ENCODE data around the gene PDE11A.

The PDE11A gene

DNA sequence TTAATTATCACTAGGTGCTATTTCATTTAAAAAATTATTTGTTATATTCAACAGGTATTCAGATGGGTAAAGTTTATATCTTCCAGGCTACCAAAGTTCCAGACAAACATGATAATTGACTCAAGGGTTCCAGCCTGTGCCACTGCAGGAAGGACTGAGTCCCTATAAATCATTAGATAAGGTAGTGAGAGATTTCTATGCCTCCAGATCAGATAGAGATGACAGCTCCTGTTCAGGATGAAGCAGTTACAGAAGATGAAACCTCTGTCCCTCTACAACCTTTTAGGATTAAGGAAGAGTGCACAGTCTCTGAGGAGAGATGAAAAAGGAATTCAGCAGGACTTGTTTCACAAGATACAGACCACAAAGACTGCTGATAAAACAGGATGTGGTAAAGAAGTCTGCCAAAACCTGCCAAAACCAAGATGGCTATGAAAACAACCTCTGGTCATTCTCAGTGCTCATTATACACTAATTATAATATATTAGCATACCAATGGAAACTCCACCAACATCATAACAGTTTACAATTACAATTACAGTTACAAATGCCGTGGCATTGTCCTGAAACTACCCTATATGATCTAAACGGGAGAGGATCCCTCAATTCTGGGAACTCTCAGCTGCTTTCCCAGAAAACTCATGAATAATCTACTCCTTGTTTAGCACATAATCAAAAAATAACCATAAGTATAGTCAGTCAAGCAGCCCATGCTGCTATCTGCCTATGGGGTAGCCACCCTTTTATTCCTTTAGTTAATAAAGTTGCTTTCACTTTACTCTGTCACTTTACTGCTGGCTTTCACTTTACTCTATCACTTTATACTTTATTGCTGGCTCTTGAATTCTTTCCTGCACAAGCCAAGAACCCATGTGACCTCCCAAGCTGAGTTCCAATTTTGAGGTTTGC, 288.5 kb downstream of the PDE11A start:
- no peak for DNase-seq (ENCODE audit: extremely low spot score, insufficient read length, low read depth)
- peak; percentile 33 for FAIRE-seq

DNA sequence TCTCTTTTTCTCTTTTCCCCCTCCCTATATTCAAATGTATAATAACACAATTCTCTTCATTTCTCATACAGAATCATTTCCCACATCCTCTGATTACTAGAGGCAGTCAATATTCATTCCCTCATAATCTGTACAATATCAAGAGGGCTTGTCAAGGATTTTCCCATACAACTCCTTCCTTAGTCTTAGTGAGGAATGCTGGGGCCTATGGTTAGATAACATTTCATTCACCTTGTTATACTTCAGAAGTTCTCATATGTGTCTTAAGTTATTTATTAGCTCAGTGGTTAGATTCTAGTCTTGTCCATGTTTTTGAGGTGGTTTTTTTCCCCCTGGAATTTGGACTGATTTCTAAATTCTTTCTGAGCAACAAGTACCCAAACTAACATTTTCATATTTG, 289.5 kb downstream of the PDE11A start:
- FAIRE-seq (no peak), DNase-seq (ENCODE audit: extremely low spot score, insufficient read length, low read depth) (no peak)

DNA sequence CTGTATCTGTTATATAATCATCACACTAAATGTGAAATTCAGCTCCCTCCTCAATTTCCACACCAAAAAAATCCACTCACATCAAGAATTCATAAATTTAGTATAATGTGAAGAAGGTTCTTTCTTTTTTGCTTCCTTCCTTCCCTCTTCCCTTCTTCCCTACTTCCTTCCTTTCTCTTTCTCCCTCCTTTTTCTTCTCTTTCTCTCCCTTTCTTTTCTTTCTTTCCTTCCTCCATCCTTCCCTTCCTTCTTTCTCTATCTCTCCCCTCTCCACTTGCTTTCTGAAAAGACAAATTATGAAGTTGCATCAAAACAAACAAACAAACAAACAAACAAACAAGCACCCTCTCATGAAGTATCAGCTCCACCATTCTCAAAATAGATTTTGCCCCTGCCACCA, 290.0 kb downstream of the PDE11A start:
- FAIRE-seq, result no peak
- no peak for DNase-seq (ENCODE audit: extremely low spot score, insufficient read length, low read depth)

DNA sequence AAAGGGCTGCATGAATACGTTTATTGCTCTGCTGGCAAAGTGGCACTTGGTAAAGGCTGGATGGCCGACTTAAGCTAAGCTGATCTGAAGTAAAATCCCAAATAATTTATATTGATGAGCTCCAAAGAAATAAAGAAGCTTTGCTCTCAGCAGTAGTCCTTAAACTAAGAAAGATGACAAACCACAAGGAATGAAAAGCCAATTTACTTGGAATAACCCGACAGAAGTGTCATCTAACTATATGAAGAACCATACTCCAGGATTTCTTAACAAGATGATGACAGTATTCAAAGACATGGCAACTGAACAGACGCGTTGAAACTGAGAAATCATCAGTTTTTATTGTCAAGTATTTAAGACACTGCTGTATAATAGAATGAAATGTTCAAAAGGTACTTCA, 294.1 kb downstream of the PDE11A start:
- FAIRE-seq, result no peak
- DNase-seq (ENCODE audit: extremely low spot score, insufficient read length, low read depth), result no peak

DNA sequence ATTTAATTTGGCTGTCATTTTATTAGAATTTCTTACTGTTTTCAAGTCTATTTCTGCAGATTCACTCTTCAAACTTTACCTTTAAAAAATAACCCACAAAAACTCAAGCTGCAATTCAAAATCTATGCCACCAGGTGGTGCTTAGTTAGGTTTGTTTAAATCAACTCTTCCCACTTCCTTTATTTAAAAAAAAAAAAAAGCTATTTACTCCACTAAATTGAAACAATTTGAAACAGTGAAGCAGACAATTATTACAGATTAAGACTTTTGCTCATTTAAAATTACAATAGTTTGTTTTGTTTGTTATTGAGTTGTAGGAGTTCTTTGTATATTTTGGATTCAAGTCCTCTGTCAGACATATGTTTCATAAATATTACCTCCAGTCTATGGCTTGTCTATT, 300.0 kb downstream of the PDE11A start:
- FAIRE-seq (peak; percentile 36), DNase-seq (ENCODE audit: extremely low spot score, insufficient read length, low read depth) (no peak)

DNA sequence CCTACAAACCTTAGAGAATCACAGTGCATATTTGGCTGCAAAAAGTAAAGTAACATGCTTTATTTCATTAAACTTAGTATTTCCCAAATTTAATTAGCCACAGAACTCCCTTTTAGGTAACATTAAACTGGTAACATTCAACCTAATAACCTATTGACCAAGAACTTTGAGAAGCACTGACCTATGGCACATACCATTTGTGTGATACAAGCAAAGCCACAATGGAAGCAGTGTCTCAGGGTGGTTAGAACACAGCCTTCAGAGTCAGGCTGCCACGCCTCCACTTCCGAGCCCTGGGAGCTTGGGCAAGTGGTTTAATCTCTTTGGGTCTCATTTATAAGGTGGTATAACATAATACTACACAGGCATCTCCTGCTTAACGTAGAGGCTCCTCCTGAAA, 301.4 kb downstream of the PDE11A start:
- DNase-seq (ENCODE audit: extremely low spot score, insufficient read length, low read depth), result no peak
- FAIRE-seq, result no peak

DNA sequence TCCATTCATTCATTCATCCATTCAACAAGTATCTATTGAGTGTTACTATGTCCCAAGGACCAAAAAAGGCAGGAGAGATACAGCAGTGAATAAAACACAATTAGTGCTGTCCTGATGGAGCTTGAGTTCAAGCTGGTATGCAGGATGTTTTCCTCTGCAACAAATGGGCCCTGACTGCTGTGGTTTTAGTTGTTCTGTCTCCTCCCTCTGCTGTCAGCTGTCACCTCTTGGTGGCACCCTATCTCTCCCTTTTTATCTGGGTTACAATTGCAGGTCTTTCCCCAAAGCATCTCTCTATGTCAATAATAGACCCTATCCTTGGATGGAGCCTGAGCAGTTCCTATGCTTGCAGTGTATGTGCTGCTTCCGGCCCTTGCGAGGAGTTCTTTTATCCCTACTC, 304.8 kb downstream of the PDE11A start:
- DNase-seq (ENCODE audit: extremely low spot score, insufficient read length, low read depth) (no peak), FAIRE-seq (no peak)

DNA sequence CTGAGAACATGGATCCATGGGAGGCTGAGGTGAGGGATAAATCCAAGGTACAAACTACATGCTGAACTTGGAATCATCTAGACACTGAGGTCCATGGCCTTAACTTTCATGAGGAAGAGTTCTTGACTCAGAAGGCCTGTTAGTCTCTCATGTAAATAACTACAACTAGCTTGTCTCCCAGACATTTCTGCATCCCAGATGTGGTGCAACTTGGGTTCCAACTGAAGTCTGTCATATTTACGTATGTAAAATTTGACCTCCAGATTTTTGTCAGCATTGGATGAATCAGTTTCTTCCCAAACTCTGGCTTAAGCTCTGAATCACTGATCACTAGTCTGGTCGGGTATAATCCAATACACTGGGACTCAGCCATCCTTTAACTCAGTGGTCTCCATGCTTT, 306.9 kb downstream of the PDE11A start:
- DNase-seq (ENCODE audit: extremely low spot score, insufficient read length, low read depth), result no peak
- no peak for FAIRE-seq

DNA sequence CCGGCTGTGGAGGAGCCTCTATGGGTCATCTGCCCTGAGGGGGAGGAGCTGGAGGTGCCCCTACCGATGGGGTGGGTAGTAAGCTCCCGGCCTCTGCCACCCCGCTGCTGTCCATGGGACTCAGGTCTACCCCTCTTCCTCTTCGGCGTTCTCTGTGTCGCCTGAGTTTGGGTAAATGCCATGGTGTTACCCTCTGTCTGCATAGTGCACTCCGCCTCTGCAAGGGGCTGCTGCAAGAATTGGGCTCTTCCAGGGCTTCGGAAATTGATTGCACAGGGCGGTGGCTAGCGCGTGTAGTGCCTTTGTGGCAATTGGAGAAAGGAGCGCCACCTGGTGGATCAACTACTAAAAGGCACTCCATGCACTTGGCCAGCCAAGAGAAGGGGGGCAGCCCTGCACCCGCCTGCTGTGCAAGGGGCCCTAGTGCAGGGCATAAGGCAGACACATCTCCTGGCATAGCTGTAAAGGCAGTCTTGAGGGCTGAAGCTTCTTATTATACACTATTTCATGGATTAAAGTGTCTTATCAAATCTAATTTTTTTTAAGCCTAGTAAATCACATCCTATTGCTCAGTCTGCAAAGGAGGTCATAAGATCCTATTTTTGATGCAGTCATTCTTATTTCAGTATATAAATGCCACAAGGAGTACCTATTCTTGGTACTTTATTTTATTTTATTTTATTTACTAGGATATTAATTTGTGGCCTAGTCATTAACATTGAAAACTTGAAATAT, 308.9 kb downstream of the PDE11A start:
- DNase-seq (ENCODE audit: extremely low spot score, insufficient read length, low read depth), result peak; percentile 49
- peak; percentile 73 for FAIRE-seq

DNA sequence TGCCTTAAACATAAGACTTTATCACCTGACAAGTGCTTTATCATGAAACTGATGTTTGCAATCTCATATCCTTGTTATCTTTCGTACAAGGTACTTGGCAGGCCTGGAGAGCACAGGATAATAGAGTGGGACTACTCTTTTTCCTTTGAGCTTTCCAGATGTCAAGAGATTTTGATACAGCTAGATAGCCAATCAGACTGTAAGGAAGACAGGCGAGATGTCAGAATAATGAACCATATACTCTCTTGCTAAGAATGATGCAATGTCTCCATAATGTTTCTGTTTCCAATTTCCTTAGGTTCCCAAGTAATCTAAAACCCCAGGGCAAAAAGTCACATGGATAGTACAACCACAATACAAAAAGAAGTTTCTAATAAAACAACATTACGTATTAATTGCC, 313.1 kb downstream of the PDE11A start:
- DNase-seq (ENCODE audit: extremely low spot score, insufficient read length, low read depth), result no peak
- no peak for FAIRE-seq

DNA sequence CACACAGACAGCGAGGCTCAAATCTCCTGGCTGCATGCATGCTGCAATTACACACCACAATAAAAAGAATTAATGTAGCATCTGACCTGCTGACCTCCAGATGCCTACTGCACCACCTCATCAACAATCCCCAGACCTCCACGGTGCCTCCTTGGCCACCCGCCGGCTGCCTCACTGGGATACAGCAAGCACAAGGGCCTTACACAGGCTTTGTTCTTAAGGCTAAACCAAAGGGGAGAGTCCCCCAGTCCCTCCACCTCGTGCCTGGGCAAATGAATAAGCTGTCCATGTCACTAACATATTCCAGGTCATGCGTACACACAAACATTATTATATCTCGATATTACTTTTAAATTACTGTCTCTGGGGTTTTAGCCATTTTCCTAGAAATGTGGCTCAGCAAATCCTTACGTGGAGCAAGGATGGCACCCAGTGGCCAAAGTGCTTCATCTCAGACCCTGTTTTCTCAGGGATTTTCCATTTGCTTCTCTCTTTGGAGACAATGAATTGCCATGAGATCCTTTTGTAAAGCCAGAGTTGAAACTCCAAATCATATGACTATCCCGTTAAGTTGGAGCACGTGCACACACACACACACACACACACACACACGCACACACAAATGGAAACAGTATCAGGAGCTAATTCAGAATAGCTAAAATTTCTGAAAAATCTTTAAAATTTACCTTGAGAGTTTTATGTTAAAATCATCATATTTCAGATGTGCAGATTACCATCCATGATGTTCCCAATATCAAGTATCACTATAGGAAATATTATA, 313.8 kb downstream of the PDE11A start:
- FAIRE-seq (no peak), DNase-seq (ENCODE audit: extremely low spot score, insufficient read length, low read depth) (no peak)

DNA sequence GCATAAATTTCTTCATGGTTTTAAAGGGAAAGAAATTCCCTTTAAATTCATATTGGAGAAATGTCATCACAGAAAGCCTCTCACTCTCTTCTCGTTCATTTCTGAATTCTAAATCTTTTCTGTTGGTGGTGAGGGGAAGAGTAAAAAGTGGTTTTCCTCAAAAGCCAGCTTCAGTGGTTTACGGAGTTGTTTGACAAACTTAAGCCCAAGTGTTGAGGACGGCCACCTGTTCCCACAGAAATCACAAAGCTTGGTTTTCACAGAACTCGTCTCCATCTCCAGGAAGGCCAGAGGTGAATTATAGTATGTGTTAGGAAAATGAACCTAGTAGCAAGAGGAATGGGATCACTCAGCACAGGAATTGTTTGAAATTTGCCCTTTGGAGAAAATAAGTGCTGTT, 316.2 kb downstream of the PDE11A start:
- FAIRE-seq (no peak), DNase-seq (ENCODE audit: extremely low spot score, insufficient read length, low read depth) (no peak)

DNA sequence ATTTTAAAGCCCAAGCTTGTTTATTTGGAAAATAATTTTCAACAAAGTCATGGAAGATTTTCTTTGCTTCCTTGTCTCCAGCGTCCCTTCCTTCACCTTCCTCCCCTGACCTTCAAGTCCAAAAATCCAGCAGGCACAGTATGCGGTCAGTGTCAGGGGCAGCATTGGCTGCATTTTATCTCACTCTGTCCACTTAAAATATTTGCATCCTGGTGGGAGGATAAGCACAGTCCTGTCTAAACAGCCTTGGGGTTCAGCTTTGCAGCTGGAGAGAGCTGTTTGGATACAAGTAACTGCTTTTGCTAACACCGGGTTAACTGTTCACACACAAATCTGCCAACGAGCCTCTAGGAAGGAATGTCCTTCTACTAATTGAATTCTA, 318.1 kb downstream of the PDE11A start:
- DNase-seq (ENCODE audit: extremely low spot score, insufficient read length, low read depth) (no peak), FAIRE-seq (no peak)

DNA sequence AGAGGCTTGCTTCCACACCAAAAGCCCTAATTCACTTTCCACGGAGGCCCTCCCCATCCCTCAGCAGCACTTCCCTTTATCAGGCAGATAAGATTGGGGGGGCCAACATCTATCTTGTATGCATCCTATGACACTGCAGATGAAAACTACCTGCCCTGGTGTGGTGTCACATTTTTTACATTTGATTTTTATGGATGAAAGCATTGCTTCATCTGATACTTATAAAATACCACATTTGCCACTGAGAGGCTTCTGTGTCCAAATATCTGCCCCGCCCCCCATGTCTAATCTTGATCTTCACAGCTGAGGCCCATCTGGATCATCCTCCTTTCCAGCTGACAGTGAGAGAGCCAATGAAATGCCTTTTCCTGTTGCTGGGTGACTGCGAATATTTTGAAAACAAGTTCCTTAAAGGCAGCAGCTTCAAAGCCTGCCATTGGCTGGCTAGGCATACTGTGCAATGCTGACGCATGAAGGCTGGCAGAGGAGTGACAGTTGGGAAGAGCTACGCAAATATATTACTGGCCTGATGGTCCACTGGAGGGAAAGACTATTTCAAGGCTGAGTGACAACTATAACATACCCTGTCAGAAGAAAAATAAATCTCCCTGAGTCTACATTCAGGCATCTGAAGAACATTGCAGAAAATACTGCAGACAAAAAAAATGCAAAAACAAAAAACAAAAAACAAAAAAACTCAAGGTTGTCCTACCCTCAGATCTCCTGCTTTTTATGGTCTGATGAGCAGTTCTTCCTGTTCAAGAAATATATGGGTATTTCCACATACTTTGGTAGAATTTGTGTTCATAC, 318.7 kb downstream of the PDE11A start:
- DNase-seq (ENCODE audit: extremely low spot score, insufficient read length, low read depth) (no peak), FAIRE-seq (no peak)

DNA sequence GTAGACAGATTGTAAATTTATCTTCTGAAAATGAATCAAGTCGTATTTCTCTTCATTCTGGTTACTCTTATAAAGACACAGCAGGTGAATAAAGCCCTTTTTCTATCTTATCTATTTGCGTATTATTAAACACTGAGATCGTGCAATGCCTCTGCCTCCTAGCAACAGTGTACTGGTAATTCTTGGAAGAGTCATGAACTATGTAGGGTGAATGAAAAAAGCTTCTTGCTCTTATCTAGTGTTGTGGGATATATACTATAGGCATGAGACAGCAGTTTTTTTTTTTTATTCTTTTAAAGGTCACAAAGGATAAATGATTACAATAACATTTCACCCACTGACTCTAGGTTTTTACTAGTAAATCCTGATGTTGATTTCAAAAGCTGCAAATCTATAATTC, 324.2 kb downstream of the PDE11A start:
- FAIRE-seq, result no peak
- DNase-seq (ENCODE audit: extremely low spot score, insufficient read length, low read depth), result no peak

DNA sequence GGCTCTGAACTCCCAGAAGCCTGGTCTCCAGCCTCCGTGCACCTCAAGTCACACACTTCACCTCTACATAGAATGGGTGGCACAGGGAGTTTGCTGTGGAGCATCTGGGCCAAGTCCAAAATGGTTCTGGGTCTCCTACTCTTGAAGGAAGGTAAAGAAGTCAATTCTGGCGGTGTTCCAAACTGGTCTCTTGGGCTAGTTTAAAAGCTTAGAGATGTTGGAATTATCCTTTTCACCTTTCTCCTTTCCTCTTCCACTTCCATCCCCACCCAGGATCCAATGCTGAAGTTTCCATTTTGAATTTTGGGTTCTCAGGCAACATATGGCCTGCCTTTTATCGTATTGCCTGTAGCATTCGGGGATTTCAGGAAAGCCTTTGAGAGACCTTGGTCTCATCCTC, 325.2 kb downstream of the PDE11A start:
- no peak for DNase-seq (ENCODE audit: extremely low spot score, insufficient read length, low read depth)
- no peak for FAIRE-seq

DNA sequence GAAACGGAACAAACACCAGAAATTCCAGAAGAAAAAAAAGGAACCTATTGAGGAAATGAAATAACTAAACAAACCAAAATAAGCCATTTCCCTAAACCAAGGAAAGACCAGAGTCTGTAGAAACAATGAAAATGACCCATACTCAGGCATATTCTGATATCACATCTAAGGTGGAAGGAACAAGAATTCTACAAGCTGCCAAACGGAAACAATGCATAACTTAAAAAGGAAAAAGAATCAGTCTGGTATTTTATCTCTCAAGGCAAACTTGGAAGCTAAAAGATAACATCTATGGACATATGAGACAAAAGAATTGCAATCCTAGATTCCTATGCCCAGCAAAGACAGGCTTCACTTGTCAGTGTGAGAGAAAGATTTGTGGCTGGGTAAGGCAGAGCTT, 326.2 kb downstream of the PDE11A start:
- no peak for FAIRE-seq
- no peak for DNase-seq (ENCODE audit: extremely low spot score, insufficient read length, low read depth)

DNA sequence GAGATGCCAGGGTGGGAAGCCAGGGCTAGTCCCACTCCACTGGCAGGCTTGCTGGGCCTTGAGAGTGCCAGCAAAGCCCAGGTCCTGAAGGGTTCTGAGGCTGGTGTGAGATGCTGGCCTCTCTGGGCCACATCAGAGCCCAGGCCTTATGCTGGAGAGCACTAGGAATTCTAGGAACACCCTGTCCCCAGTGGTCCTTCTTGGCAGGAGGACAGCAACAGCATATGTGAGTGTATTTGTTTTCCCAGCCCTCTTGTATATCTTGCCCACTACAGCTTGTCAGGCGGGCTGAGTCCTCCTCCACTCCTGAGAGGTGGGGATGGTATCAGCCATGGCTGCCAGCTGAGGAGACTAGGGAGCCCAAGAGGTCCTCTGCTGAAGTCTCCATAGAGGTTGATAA, 327.0 kb downstream of the PDE11A start:
- FAIRE-seq (no peak), DNase-seq (ENCODE audit: extremely low spot score, insufficient read length, low read depth) (no peak)

DNA sequence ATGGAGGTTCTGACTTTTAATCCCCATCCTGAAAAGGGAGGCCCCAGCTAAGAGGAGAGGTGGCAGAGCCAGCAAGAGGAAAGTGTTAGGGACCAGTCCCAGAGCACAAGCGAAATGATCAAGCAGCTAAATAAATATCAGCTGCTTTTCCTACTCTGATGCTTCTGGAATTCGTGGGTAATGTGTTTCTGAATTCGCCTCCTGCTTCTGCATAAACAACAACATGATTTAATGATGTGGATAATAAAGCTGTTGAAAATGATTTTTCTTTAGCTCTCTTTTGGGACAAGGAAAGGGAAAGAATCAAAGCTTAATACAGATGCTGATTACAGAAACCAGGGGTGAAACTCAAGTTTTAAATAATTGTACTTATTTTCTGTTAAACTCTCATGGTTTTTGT, 329.7 kb downstream of the PDE11A start:
- no peak for FAIRE-seq
- DNase-seq (ENCODE audit: extremely low spot score, insufficient read length, low read depth), result no peak

DNA sequence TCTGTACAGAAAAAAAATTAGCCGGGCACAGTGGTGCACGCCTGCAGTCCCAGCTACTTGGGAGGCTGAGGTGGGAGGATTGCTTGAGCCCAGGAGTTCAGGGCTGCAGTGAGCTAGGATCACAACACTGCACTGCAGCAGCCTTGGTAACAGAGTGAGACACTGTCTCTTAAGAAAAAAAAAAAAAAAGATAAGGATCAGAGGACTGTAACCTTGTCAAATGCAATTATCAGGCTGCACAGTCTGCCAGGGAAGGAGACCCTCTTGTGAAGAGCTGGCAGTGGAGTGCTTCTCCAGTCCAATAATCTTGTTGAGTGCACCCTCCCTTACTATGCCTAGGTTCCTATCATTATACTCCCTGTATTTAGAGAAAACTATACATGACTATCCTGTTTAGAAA, 330.7 kb downstream of the PDE11A start:
- FAIRE-seq, result no peak
- no peak for DNase-seq (ENCODE audit: extremely low spot score, insufficient read length, low read depth)
